NT2/D1 (cell line): Measurements from ENCODE around the gene TMPRSS4.

Experiments
- SUZ12 ChIP-seq: IDR thresholded peaks from 2 replicates; pipeline ENCODE4 v1.6.1; 2011; ENCODE audit not compliant: insufficient read length, insufficient read depth; ENCODE audit errors: extremely low read depth
- YY1 ChIP-seq: IDR thresholded peaks from 2 replicates; pipeline ENCODE4 v1.6.1; 2011; ENCODE audit not compliant: insufficient read length, insufficient read depth

GRCh38 chr11:118162846-118163245, 86.0 kb downstream of the TMPRSS4 start:
- TF ChIP-seq YY1 = no peak
- no peak for TF ChIP-seq SUZ12
